OCI-LY7 (cell line): ENCODE data around the gene LRIG1.

ENCODE experiments used
- EZH2phosphoT487 ChIP-seq: fragments of 200-600 bp; sonication (generic); IDR thresholded peaks from 2 replicates; pipeline ENCODE4 v1.6.1; 2018; ENCODE audit warnings: low read depth, borderline replicate concordance, mild to moderate bottlenecking, mixed run types, antibody characterized with exemption, low read length, moderate library complexity, mixed read lengths
- TF ChIP-seq, protein P1 (sequence below): fragments of 200-600 bp; sonication (generic); conservative IDR thresholded peaks from 2 replicates; pipeline ENCODE4 v1.5.1; 2014; ENCODE audit warnings: mild to moderate bottlenecking, antibody characterized with exemption, low read length, moderate library complexity, mixed read lengths

DNA sequence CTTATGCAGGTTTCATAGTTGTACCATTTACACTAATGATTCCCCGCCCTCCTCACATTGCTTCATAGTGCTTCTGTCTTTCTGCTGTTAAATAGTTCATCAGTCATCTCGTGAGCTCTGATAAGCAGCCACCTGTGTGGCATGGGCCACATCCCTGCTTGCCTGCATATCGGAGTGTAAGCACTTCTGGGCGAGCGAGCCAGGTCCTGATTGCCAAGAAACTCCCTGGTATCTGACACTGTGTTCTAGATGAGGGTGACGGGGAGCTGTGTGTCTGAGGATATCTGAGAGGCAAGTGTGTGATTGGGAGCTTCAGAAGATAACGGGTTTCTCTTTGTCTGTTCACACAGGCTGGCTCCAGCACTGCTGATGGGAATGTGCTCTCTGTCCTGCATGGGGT, 130.6 kb downstream of the LRIG1 start:
- TF ChIP-seq, protein P1, sequence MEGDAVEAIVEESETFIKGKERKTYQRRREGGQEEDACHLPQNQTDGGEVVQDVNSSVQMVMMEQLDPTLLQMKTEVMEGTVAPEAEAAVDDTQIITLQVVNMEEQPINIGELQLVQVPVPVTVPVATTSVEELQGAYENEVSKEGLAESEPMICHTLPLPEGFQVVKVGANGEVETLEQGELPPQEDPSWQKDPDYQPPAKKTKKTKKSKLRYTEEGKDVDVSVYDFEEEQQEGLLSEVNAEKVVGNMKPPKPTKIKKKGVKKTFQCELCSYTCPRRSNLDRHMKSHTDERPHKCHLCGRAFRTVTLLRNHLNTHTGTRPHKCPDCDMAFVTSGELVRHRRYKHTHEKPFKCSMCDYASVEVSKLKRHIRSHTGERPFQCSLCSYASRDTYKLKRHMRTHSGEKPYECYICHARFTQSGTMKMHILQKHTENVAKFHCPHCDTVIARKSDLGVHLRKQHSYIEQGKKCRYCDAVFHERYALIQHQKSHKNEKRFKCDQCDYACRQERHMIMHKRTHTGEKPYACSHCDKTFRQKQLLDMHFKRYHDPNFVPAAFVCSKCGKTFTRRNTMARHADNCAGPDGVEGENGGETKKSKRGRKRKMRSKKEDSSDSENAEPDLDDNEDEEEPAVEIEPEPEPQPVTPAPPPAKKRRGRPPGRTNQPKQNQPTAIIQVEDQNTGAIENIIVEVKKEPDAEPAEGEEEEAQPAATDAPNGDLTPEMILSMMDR = no peak
- TF ChIP-seq EZH2phosphoT487 = no peak
